Left ventricle myocardium inferior (tissue), 1 donor: ENCODE results near the gene PNLIPRP3. TPM values are rescaled to one million over a fixed set of nuclear protein-coding genes. Genes with fewer than 3 reads are reported as not detected.

Experiments
- DNase-seq: peaks from one replicate; pipeline ENCODE4 v3.0.0-alpha.2; 2020
- H3K27ac ChIP-seq: fragments of 200-600 bp; replicated peaks from 2 replicates; pipeline ENCODE4 v1.8.0; 2021
- H3K27me3 ChIP-seq: fragments of 200-600 bp; 2 replicates; pipeline ENCODE4 v1.8.0; 2021; ENCODE audit warnings: low read depth
- H3K36me3 ChIP-seq: fragments of 200-600 bp; 2 replicates; pipeline ENCODE4 v1.8.0; 2021
- H3K4me1 ChIP-seq: fragments of 200-600 bp; 2 replicates; pipeline ENCODE4 v1.8.0; 2021
- H3K4me3 ChIP-seq: fragments of 200-600 bp; 2 replicates; pipeline ENCODE4 v1.8.0; 2021; ENCODE audit warnings: mild to moderate bottlenecking, moderate library complexity
- H3K9me3 ChIP-seq: fragments of 200-600 bp; replicated peaks from 2 replicates; pipeline ENCODE4 v1.8.0; 2021
- CTCF ChIP-seq: fragments of 200-600 bp; IDR thresholded peaks from 2 replicates; pipeline ENCODE4 v1.8.0; 2021; ENCODE audit warnings: antibody characterized with exemption, mild to moderate bottlenecking, borderline replicate concordance
- intact Hi-C: fragments of 100-400 bp; cut with micrococcal nuclease; formaldehyde crosslinking; loops from one replicate; pipeline ENCODE4 v1.11.0; 2022
- total RNA-seq: library from RNA; stranded (reverse); fragmentation: NEBNext Ultra II Directional; extraction: Animal tissue kit (Norgen Biotek cat#: 25700); gene quantifications from one replicate; pipeline ENCODE4 v1.2.1, GENCODE V29; 2021
- donor health status: DM: no; HTN: yes; CAD: no; lungs with severe emphysema.

Gene PNLIPRP3
- total RNA-seq, 1 donor from 2014 or later: not detected

DNA sequence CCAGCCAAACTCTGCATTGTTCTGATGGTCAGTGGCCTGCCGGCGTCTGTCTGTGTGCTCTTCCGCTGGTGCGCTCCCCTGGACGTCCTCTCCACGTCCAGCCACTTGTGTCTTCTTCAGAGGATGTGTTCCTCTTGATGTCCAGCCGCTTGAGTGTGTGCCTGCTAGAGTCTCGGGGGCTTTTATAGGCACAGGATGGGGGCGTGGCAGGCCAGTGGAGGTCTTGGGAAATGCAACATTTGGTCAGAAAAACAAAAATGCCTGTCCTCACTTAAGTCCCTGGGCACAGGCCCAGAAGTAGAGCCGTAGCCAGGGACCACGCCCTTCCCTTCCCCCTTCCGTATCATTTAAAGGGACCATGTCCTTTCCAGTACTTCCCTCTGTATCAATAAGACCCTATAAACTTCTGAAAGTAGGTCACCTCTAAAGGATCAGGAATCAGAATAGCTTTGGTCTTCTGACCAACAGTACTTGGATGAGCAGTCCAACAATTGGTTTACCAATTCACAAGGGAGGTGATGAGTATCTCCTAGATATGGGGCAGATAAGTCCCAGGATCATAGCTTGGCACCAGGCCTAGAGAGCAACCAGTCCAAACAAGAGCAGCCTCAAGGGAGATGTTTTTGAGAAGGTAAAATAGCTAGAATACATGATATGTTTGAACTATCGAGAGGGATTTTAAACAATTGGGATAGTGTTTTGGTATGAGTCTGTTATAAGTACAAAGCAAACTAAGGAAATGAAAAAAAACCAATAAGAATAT lies 32.2 kb upstream of the PNLIPRP3 start:
- no peaks in the 10 kb centered on the region for H3K9me3 ChIP-seq
- H3K27me3 ChIP-seq: peaks cover 15% of the 10 kb centered on the region
- intact Hi-C loops: no loop called here
- H3K36me3 ChIP-seq: no peaks in the 10 kb centered on the region
- TF ChIP-seq CTCF: no peak
- no peak overlapping the region for H3K27ac ChIP-seq
- H3K4me3 ChIP-seq: no peak overlapping the region
- no peak for DNase-seq
- no peaks in the 10 kb centered on the region for H3K4me1 ChIP-seq

- Histone ChIP-seq H3K9me3 (no peaks in the 10 kb centered on the region), H3K4me1 (no peaks in the 10 kb centered on the region), H3K27me3 (peaks cover 4% of the 10 kb centered on the region), H3K4me3 (no peak overlapping the region), H3K27ac (no peak overlapping the region), H3K36me3 (no peaks in the 10 kb centered on the region)
- no peak for TF ChIP-seq CTCF
- intact Hi-C loops: no loop called here
- no peak for DNase-seq
Observed at GRCh38 chr10:116398224-116398623, 29.4 kb upstream of the PNLIPRP3 start.

DNA sequence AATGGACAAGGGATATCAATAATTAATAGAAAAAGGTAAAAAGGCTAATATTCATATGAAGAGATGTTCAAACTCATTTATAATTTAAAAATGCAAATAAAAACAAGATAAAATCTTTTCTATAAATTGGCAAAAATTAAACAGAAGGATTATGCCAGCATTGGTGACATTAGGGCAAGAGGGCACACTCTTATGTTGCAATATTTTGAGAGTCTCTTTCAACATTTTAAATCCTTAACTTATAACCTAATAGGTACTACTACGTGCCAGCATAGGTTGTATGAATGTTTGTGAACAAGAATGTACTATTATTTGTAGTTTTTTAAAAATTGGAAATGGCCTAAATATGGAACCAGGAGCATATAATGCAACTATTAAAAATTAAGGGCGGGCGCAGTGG lies 24.8 kb upstream of the PNLIPRP3 start:
- DNase-seq: no peak
- no peaks in the 10 kb centered on the region for H3K27me3 ChIP-seq
- intact Hi-C loops: no loop called here
- TF ChIP-seq CTCF: no peak
- no peaks in the 10 kb centered on the region for H3K36me3 ChIP-seq
- no peak overlapping the region for H3K27ac ChIP-seq
- H3K9me3 ChIP-seq: peaks cover 4% of the 10 kb centered on the region
- no peaks in the 10 kb centered on the region for H3K4me1 ChIP-seq
- no peak overlapping the region for H3K4me3 ChIP-seq

DNA sequence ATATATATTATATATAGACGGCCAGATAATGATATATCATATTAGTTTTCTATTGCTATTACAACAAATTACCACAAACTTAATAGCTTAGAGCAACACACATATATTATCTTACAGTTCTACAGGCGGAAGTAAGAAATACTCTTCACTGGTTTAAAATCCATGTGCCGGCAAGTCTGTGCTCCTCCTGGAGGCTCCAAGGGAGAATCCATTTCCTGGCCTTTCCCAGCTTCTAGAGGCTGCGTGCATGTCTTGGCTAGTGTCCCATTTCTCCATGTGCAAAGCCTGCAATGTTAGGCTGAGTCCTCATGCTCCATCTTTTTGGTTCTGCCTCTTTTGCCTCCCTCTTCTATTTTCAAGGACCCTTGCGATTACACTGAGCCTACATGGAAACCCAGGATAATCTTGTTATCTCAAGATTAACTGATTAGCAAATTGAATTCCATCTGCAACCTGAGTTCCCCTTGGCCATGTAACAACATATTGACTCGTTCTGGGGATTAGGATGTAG lies 23.9 kb upstream of the PNLIPRP3 start:
- Histone ChIP-seq H3K27me3 (no peaks in the 10 kb centered on the region), H3K4me3 (no peak overlapping the region), H3K36me3 (no peaks in the 10 kb centered on the region), H3K27ac (no peak overlapping the region), H3K9me3 (peaks cover 4% of the 10 kb centered on the region), H3K4me1 (no peaks in the 10 kb centered on the region)
- intact Hi-C loops: no loop called here
- no peak for TF ChIP-seq CTCF
- no peak for DNase-seq

DNA sequence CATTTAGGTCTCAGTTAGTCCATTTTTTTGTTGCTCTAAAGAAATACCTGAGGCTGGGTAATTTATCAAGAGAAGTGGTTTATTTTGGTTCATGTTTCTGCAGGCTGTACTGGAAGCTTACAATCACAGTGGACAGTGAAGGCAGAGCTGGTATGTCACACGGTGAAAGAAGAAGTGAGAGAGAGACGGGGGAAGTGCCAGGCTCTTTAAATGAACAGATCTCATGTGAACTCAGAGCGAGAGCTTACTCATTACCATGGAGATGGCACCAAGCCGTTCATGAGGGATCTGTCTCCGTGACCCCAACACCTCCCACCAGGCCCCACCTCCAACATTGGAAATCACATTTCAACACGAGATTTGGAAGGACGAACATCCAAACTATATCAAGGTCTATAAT lies 18.9 kb upstream of the PNLIPRP3 start:
- no peak for DNase-seq
- Histone ChIP-seq H3K27ac (no peak overlapping the region), H3K4me3 (no peak overlapping the region), H3K9me3 (peaks cover 4% of the 10 kb centered on the region), H3K27me3 (peaks cover 7% of the 10 kb centered on the region), H3K36me3 (no peaks in the 10 kb centered on the region), H3K4me1 (no peaks in the 10 kb centered on the region)
- no peak for TF ChIP-seq CTCF
- intact Hi-C loops: no loop called here
